ENCODE measurements around the gene ZNF83.

Gene ZNF83

DNA sequence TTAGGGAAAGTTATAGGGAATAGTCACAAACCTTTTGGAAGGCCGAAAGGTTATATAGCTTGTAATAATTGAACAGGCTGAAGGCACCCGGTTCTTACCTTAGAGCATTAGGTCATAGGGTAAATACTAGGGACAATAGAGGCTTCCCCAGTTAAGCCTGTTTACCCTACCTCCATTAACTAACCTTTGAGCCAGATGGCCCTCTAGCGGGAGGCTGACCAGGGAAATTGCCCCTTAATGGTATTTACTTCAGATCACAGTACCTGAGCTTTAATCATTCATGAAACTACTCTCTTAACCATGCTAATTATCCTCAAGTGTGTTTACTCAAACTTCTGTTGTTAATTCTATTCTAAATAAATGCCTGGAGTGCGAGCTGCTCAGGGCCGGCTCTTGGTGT, 20.4 kb upstream of the ZNF83 start:
- TF ChIP-seq CEBPB (IDR thresholded peaks at IDR 0.05) (no peak), EGR1 (IDR thresholded peaks at IDR 0.05) (no peak), YY1 (IDR thresholded peaks at IDR 0.05; ENCODE audit: low read depth) (no peak), TCF12 (IDR thresholded peaks at IDR 0.05; ENCODE audit: low read depth) (no peak), EP300 (IDR thresholded peaks at IDR 0.05; ENCODE audit: borderline replicate concordance) (no peak), NFIC (IDR thresholded peaks at IDR 0.05) (no peak), RAD21 (IDR thresholded peaks at IDR 0.05; ENCODE audit: low read depth) (no peak), TAF1 (IDR thresholded peaks at IDR 0.05; ENCODE audit: low read depth) (no peak), ZBTB7A (IDR thresholded peaks at IDR 0.05; ENCODE audit: low read depth) (no peak)
- TF ChIP-seq, protein P1, sequence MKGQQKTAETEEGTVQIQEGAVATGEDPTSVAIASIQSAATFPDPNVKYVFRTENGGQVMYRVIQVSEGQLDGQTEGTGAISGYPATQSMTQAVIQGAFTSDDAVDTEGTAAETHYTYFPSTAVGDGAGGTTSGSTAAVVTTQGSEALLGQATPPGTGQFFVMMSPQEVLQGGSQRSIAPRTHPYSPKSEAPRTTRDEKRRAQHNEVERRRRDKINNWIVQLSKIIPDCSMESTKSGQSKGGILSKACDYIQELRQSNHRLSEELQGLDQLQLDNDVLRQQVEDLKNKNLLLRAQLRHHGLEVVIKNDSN (IDR thresholded peaks at IDR 0.05), result no peak
- TF ChIP-seq, protein P2, sequence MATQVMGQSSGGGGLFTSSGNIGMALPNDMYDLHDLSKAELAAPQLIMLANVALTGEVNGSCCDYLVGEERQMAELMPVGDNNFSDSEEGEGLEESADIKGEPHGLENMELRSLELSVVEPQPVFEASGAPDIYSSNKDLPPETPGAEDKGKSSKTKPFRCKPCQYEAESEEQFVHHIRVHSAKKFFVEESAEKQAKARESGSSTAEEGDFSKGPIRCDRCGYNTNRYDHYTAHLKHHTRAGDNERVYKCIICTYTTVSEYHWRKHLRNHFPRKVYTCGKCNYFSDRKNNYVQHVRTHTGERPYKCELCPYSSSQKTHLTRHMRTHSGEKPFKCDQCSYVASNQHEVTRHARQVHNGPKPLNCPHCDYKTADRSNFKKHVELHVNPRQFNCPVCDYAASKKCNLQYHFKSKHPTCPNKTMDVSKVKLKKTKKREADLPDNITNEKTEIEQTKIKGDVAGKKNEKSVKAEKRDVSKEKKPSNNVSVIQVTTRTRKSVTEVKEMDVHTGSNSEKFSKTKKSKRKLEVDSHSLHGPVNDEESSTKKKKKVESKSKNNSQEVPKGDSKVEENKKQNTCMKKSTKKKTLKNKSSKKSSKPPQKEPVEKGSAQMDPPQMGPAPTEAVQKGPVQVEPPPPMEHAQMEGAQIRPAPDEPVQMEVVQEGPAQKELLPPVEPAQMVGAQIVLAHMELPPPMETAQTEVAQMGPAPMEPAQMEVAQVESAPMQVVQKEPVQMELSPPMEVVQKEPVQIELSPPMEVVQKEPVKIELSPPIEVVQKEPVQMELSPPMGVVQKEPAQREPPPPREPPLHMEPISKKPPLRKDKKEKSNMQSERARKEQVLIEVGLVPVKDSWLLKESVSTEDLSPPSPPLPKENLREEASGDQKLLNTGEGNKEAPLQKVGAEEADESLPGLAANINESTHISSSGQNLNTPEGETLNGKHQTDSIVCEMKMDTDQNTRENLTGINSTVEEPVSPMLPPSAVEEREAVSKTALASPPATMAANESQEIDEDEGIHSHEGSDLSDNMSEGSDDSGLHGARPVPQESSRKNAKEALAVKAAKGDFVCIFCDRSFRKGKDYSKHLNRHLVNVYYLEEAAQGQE (IDR thresholded peaks at IDR 0.05; ENCODE audit: low read depth), result no peak
- TF ChIP-seq, protein P3, sequence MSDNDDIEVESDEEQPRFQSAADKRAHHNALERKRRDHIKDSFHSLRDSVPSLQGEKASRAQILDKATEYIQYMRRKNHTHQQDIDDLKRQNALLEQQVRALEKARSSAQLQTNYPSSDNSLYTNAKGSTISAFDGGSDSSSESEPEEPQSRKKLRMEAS (IDR thresholded peaks at IDR 0.05), result no peak

- TF ChIP-seq, protein P3 (IDR thresholded peaks at IDR 0.05), result no peak
- TF ChIP-seq FOXM1 (IDR thresholded peaks at IDR 0.05; ENCODE audit: borderline replicate concordance, low read depth), result no peak
- no peak for TF ChIP-seq TCF12 (IDR thresholded peaks at IDR 0.05; ENCODE audit: low read depth)
- no peak for TF ChIP-seq EP300 (IDR thresholded peaks at IDR 0.05; ENCODE audit: borderline replicate concordance)
- TF ChIP-seq, protein P1 (IDR thresholded peaks at IDR 0.05), result no peak
- TF ChIP-seq RAD21 (IDR thresholded peaks at IDR 0.05; ENCODE audit: low read depth), result no peak
- no peak for TF ChIP-seq CEBPB (IDR thresholded peaks at IDR 0.05)
- TF ChIP-seq YY1 (IDR thresholded peaks at IDR 0.05; ENCODE audit: low read depth), result no peak
- TF ChIP-seq NFIC (IDR thresholded peaks at IDR 0.05), result no peak
- no peak for TF ChIP-seq CREB1 (IDR thresholded peaks at IDR 0.05; ENCODE audit: low read depth)
- TF ChIP-seq, protein P2 (IDR thresholded peaks at IDR 0.05; ENCODE audit: low read depth), result no peak
- TF ChIP-seq EGR1 (IDR thresholded peaks at IDR 0.05), result no peak
- TF ChIP-seq TEAD4 (IDR thresholded peaks at IDR 0.05), result no peak
- TF ChIP-seq ZBTB7A (IDR thresholded peaks at IDR 0.05; ENCODE audit: low read depth), result no peak
- TF ChIP-seq TAF1 (IDR thresholded peaks at IDR 0.05; ENCODE audit: low read depth), result no peak
These were observed 15.0 kb upstream of the ZNF83 start for GRCh38 chr19:52653161-52653560.

DNA sequence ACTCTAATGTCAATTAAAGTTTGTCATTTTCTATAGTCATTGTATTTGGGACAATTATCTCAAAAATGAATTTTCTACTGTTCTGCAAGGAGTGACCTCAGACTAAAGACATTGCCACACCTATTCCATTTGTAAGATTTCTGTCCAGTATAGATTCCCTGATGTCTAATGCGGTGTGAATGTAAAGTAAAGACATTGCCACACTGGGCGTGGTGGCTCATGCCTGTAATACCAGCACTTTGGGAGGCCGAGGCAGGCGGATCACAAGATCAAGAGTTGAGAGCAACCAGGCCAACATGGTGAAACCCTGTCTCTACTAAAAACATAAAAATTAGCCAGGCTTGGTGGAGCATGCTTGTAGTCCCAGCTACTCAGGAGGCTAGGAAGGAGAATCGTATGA, 13.8 kb upstream of the ZNF83 start:
- no peak for TF ChIP-seq TAF1 (IDR thresholded peaks at IDR 0.05; ENCODE audit: low read depth)
- no peak for TF ChIP-seq YY1 (IDR thresholded peaks at IDR 0.05; ENCODE audit: low read depth)
- no peak for TF ChIP-seq FOXM1 (IDR thresholded peaks at IDR 0.05; ENCODE audit: borderline replicate concordance, low read depth)
- no peak for TF ChIP-seq CREB1 (IDR thresholded peaks at IDR 0.05; ENCODE audit: low read depth)
- TF ChIP-seq TCF12 (IDR thresholded peaks at IDR 0.05; ENCODE audit: low read depth), result no peak
- no peak for TF ChIP-seq NFIC (IDR thresholded peaks at IDR 0.05)
- TF ChIP-seq TEAD4 (IDR thresholded peaks at IDR 0.05), result no peak

DNA sequence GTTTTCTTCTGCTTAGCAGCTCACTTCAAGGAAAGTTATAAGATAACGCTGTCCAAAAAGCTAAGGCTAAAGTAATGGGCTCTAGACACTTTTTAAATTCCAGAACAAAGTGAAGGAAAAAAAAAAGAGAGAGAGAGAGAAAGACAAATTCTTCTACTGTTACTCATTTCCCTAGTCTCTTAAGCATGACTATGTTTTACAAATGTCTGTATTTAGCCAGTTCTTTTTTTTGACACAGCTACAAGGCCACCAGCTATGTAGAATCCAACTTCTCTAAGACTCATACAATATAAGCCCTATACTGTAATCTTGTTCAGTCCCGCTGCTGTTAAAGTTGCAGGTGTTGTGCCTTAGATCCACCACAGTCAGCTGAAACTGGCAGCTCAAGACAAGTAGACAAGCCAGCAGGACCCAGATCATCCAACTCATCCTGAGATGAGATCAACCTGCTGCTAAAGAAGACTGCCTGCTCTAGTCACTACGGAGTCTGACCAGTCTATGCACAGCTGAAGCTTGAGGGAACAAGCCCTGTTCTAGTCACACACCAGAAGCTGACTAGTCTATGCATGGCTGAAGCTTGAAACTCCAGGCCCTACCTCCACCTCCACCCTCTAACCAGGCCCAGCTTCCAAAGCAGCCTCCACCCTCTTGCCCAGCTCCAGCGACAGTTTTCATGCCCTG, 10.3 kb upstream of the ZNF83 start:
- no peak for TF ChIP-seq EGR1 (IDR thresholded peaks at IDR 0.05)
- TF ChIP-seq ZBTB7A (IDR thresholded peaks at IDR 0.05; ENCODE audit: low read depth), result no peak
- no peak for TF ChIP-seq TAF1 (IDR thresholded peaks at IDR 0.05; ENCODE audit: low read depth)
- no peak for TF ChIP-seq TCF12 (IDR thresholded peaks at IDR 0.05; ENCODE audit: low read depth)

GRCh38 chr19:52646571-52647217, 8.5 kb upstream of the ZNF83 start:
- TF ChIP-seq FOXM1 (IDR thresholded peaks at IDR 0.05; ENCODE audit: borderline replicate concordance, low read depth) (no peak), EP300 (IDR thresholded peaks at IDR 0.05; ENCODE audit: borderline replicate concordance) (no peak), NFIC (IDR thresholded peaks at IDR 0.05) (no peak), YY1 (IDR thresholded peaks at IDR 0.05; ENCODE audit: low read depth) (no peak), TEAD4 (IDR thresholded peaks at IDR 0.05) (no peak), CEBPB (IDR thresholded peaks at IDR 0.05) (no peak), CREB1 (IDR thresholded peaks at IDR 0.05; ENCODE audit: low read depth) (no peak)
- TF ChIP-seq, protein P2 (IDR thresholded peaks at IDR 0.05; ENCODE audit: low read depth), result no peak
- TF ChIP-seq, protein P3 (IDR thresholded peaks at IDR 0.05), result no peak
